Measurements from ENCODE around the gene SAYSD1.

DNA sequence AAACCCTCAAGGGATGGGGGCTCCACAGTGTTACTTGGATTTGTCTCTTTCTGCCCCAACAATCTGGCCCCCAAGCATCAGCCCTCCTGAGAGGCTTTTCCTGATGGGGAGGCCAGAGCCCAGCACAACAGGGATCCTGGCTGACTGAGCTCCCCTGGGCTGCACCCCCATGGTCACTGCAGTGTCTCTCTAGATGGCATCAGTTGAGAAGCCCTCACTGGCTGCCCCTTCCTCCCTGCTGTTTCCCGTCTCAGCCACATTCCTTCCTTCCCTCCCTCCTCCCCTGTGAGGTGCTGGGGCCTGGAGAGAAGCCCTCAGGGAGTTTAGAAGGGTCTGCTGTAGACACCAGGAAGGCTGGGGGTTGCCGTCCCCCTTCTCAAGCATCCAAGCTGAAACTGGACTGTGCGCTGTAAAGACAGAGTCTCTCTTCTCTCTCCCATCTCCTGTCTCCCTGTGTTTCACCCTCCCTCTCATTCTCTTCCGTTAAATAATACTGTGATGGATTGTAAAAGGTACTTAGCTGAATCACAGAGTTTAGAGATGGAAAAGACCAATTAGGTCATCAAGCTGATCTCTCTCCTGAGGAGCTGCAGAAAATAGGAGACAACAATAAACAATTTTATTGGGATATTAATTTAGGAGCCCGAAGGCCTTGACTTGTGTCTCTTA, 29.7 kb downstream of the SAYSD1 start:
- TF ChIP-seq, protein P1, sequence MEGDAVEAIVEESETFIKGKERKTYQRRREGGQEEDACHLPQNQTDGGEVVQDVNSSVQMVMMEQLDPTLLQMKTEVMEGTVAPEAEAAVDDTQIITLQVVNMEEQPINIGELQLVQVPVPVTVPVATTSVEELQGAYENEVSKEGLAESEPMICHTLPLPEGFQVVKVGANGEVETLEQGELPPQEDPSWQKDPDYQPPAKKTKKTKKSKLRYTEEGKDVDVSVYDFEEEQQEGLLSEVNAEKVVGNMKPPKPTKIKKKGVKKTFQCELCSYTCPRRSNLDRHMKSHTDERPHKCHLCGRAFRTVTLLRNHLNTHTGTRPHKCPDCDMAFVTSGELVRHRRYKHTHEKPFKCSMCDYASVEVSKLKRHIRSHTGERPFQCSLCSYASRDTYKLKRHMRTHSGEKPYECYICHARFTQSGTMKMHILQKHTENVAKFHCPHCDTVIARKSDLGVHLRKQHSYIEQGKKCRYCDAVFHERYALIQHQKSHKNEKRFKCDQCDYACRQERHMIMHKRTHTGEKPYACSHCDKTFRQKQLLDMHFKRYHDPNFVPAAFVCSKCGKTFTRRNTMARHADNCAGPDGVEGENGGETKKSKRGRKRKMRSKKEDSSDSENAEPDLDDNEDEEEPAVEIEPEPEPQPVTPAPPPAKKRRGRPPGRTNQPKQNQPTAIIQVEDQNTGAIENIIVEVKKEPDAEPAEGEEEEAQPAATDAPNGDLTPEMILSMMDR (IDR thresholded peaks at IDR 0.05) = no peak
- TF ChIP-seq POLR2A (IDR thresholded peaks at IDR 0.05) = no peak

Data from lower leg skin (tissue), 3 donors.